Umbilical cord (tissue), 2 donors: Measurements from ENCODE around the gene POLR2L. TPM values are rescaled to one million over a fixed set of nuclear protein-coding genes. Genes with fewer than 3 reads are reported as not detected.

Source experiments
- DNase-seq: peaks from one replicate; pipeline ENCODE4 v3.0.0-alpha.2; 2015; ENCODE audit warnings: low spot score
- total RNA-seq: library from RNA; depleted of rRNA; stranded (reverse); fragments of >200 nt; gene quantifications from one replicate; pipeline ENCODE4 v1.2.3, GENCODE V29; 2014; ENCODE audit warnings: low replicate concordance; ENCODE audit not compliant: insufficient read depth

The POLR2L gene
- total RNA-seq, 1 donor from 2014 or later, result 14.0 TPM

- DNase-seq, result no peak
These were observed 3.1 kb downstream of the POLR2L start for GRCh38 chr11:839280-839623.

GRCh38 chr11:838441-839279 lies 3.7 kb downstream of the POLR2L start:
- no peak for DNase-seq

GRCh38 chr11:837990-838307 lies 4.4 kb downstream of the POLR2L start:
- no peak for DNase-seq

- no peak for DNase-seq
These were observed 4.9 kb downstream of the POLR2L start for GRCh38 chr11:837189-837989.

GRCh38 chr11:836700-837099 lies 5.6 kb downstream of the POLR2L start:
- no peak for DNase-seq

- DNase-seq, result no peak
These were observed 6.1 kb downstream of the POLR2L start for GRCh38 chr11:836274-836673.

- peak; percentile 67 for DNase-seq
These were observed 7.7 kb downstream of the POLR2L start for GRCh38 chr11:834371-835316.

- DNase-seq, result no peak
These were observed 8.4 kb downstream of the POLR2L start for GRCh38 chr11:833849-834311.

- peak; percentile 73 for DNase-seq
These were observed 9.1 kb downstream of the POLR2L start for GRCh38 chr11:833114-833791.

- peak; percentile 73 for DNase-seq
These were observed 9.7 kb downstream of the POLR2L start, which contains the start of gene CD151 for GRCh38 chr11:832529-833113. TSS of gene CD151 (plus strand) at chr11:832952. CDS start at chr11:836070, 3,118 bp downstream.

- no peak for DNase-seq
These were observed 10.3 kb downstream of the POLR2L start for GRCh38 chr11:831961-832528.

- no peak for DNase-seq
These were observed 11.0 kb downstream of the POLR2L start for GRCh38 chr11:831118-831864.

GRCh38 chr11:830295-831117 lies 11.8 kb downstream of the POLR2L start:
- DNase-seq, result peak; percentile 75

GRCh38 chr11:829847-830294 lies 12.5 kb downstream of the POLR2L start:
- no peak for DNase-seq

GRCh38 chr11:829176-829846 lies 13.0 kb downstream of the POLR2L start:
- no peak for DNase-seq

GRCh38 chr11:828506-829175 lies 13.7 kb downstream of the POLR2L start:
- no peak for DNase-seq

- no peak for DNase-seq
These were observed 14.5 kb downstream of the POLR2L start, which contains the start of gene CRACR2B for GRCh38 chr11:827897-828192. TSS of gene CRACR2B (plus strand) at chr11:827919. CDS start at chr11:828608, 689 bp downstream.
